Panc1 (cell line): ENCODE data around the gene LRP1B. TPM values are rescaled to one million over a fixed set of nuclear protein-coding genes. Genes with fewer than 3 reads are reported as not detected.

Source experiments
- ATAC-seq: fragments of 200-7000 bp; cut with Tn5 transposase; 2 replicates; pipeline ENCODE4 v1.9.1; 2020; ENCODE audit warnings: mild to moderate bottlenecking, moderate library complexity
- BruUV-seq: library from RNA; stranded (reverse); fragments of 400-500 nt; replicated peaks from 2 replicates; lab custom pipeline; 2021; lab: Mats Ljungman, UMichigan
- CTCF ChIA-PET: fragments of 300-600 bp; sonication (Branson Sonifier 250); formaldehyde crosslinking; loops from one replicate; lab custom pipeline; 2022; ENCODE audit warnings: antibody characterized with exemption; lab: Charles Lee
- POLR2A ChIA-PET: fragments of 300-600 bp; sonication (Branson Sonifier 250); formaldehyde crosslinking; loops from one replicate; lab custom pipeline; 2022; ENCODE audit warnings: antibody characterized with exemption; lab: Charles Lee
- DNase-seq: peaks from one replicate; pipeline ENCODE4 v3.0.0-alpha.2; 2010; ENCODE audit warnings: low read depth, low spot score
- H3K27ac ChIP-seq: 2 replicates; pipeline ENCODE4 v1.5.1; 2011; ENCODE audit warnings: mild to moderate bottlenecking, low read length, inconsistent platforms
- H3K27me3 ChIP-seq: fragments of 200-500 bp; sonication (Bioruptor generic); 2 replicates; pipeline ENCODE4 v1.6.0; 2014; ENCODE audit warnings: low read length, inconsistent platforms; ENCODE audit not compliant: control insufficient read depth, insufficient read depth
- H3K36me3 ChIP-seq: fragments of 200-500 bp; sonication (Bioruptor generic); 2 replicates; pipeline ENCODE4 v1.5.1; 2014; ENCODE audit warnings: inconsistent platforms, mild to moderate bottlenecking, low read length, moderate library complexity; ENCODE audit not compliant: control insufficient read depth, insufficient read depth
- H3K4me1 ChIP-seq: 2 replicates; pipeline ENCODE4 v1.5.1; 2011; ENCODE audit warnings: inconsistent platforms, mild to moderate bottlenecking, low read length, moderate library complexity; ENCODE audit not compliant: control insufficient read depth, insufficient read depth
- H3K4me3 ChIP-seq, 2 experiments: 2 replicates each; pipeline ENCODE4 v1.5.1; 2011 to 2012; ENCODE audit warnings: low read depth in 2 of 2, low read length in 2 of 2, mild to moderate bottlenecking in 2 of 2, inconsistent platforms in 1 of 2, moderate library complexity in 1 of 2
- H3K9me3 ChIP-seq: fragments of 200-500 bp; sonication (Bioruptor generic); 2 replicates; pipeline ENCODE4 v1.5.1; 2014; ENCODE audit warnings: low read depth, mild to moderate bottlenecking, inconsistent platforms, low read length, moderate library complexity; ENCODE audit not compliant: control insufficient read depth, insufficient read depth
- POLR2AphosphoS5 ChIP-seq: IDR thresholded peaks from 2 replicates; pipeline ENCODE4 v1.6.1; 2012; ENCODE audit warnings: mild to moderate bottlenecking, low read depth, low read length, moderate library complexity
- REST ChIP-seq, 2 experiments: IDR thresholded peaks; 2 replicates each; pipeline ENCODE4 v1.6.1; 2011 to 2012; ENCODE audit warnings: low read depth in 2 of 2, control low read depth in 1 of 2, low read length in 1 of 2, mild to moderate bottlenecking in 1 of 2, moderate library complexity in 1 of 2; ENCODE audit not compliant: insufficient read depth in 1 of 2
- SIN3A ChIP-seq: IDR thresholded peaks from 2 replicates; pipeline ENCODE4 v1.6.1; 2012; ENCODE audit warnings: low read depth, mild to moderate bottlenecking, low read length, moderate library complexity, borderline replicate concordance; ENCODE audit not compliant: insufficient read depth
- TCF7L2 ChIP-seq: IDR thresholded peaks from 2 replicates; pipeline ENCODE4 v1.6.1; 2011; ENCODE audit warnings: mild to moderate bottlenecking, low read depth, low read length, inconsistent platforms
- in situ Hi-C: cut with HindIII; loops from 2 replicates; pipeline ENCODE4 v1.10.0; 2016; ENCODE audit warnings: low sequenced_read_pairs, low pct_unique_long_range_greater_than_20kb
- intact Hi-C: fragments of 100-400 bp; cut with micrococcal nuclease; formaldehyde crosslinking; loops from one replicate; pipeline ENCODE4 v1.10.0; 2022; ENCODE audit not compliant: unreplicated experiment
- total RNA-seq: library from RNA; stranded (reverse); gene quantifications from one replicate; pipeline ENCODE4 v1.2.1, GENCODE V29; 2021; ENCODE audit not compliant: unreplicated experiment
- TF ChIP-seq, protein P1 (sequence below): fragments of 450-650 bp; IDR thresholded peaks from 2 replicates; pipeline ENCODE4 v1.5.1; 2017; ENCODE audit warnings: mild to moderate bottlenecking

LRP1B gene
- total RNA-seq, 1 experiment from 2014 or later = 0.54 TPM

DNA sequence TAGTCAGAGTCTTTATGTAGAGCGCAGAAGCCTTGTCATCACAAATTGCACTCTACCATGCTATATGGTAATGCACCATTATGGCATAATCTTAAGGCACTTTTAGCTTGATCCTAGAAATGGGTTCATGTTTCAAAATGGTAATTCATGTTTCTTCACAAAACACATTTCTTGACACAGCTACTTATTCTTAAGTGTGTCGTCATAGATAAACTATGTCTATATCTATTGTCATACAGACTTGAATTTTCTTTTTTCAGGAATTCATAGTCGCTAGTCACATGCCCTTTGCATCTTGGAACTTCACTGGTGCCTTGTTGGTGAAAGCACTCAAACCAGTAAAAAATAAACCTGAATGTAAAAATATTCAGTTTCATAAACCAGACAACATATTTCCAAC is 1578.2 kb downstream of the LRP1B start:
- Histone ChIP-seq H3K27ac (no peak overlapping the region), H3K36me3 (no peaks in the 10 kb centered on the region), H3K4me3 (no peak overlapping the region), H3K27me3 (no peaks in the 10 kb centered on the region), H3K9me3 (no peaks in the 10 kb centered on the region), H3K4me1 (no peaks in the 10 kb centered on the region)
- no TSS peak for BruUV-seq
- in situ Hi-C loops = no loop called here
- intact Hi-C loops = no loop called here
- DNase-seq (no peak), ATAC-seq (no peak)
- POLR2A ChIA-PET = no interaction called here
- CTCF ChIA-PET = no interaction called here
- no peak for TF ChIP-seq TCF7L2
- TF ChIP-seq, protein P1, sequence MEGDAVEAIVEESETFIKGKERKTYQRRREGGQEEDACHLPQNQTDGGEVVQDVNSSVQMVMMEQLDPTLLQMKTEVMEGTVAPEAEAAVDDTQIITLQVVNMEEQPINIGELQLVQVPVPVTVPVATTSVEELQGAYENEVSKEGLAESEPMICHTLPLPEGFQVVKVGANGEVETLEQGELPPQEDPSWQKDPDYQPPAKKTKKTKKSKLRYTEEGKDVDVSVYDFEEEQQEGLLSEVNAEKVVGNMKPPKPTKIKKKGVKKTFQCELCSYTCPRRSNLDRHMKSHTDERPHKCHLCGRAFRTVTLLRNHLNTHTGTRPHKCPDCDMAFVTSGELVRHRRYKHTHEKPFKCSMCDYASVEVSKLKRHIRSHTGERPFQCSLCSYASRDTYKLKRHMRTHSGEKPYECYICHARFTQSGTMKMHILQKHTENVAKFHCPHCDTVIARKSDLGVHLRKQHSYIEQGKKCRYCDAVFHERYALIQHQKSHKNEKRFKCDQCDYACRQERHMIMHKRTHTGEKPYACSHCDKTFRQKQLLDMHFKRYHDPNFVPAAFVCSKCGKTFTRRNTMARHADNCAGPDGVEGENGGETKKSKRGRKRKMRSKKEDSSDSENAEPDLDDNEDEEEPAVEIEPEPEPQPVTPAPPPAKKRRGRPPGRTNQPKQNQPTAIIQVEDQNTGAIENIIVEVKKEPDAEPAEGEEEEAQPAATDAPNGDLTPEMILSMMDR = no peak
- TF ChIP-seq REST (IDR thresholded peaks at IDR 0.05; ENCODE audit: insufficient read depth in 1 of 2, low read depth in 2 of 2, low read length in 1 of 2) = no peak
- no peak for TF ChIP-seq SIN3A
- TF ChIP-seq POLR2AphosphoS5 = no peak

DNA sequence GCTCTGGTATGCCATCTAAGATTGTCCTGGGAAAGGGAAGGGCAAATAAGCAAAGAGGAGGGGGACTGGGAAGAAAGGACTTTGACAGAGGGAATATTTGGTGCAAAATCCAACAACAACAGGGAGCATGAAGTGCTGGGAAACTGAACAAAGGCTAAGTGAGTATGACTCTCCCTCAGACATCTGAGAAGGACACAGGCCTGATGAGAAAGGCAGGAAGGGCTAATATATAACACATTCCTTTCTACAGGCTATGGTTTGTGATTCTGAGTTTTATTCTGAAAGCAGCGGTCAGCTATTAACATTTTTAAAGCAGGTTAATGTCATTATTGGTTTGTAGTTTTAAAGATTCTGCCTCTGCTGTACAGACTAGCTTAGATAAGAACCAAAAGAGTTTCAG is 1579.5 kb downstream of the LRP1B start:
- CTCF ChIA-PET = no interaction called here
- in situ Hi-C loops (no loop called here), intact Hi-C loops (no loop called here)
- TF ChIP-seq POLR2AphosphoS5 = no peak
- TF ChIP-seq, protein P1 = no peak
- no peak for TF ChIP-seq SIN3A
- TF ChIP-seq TCF7L2 = no peak
- no peak for TF ChIP-seq REST (IDR thresholded peaks at IDR 0.05; ENCODE audit: insufficient read depth in 1 of 2, low read depth in 2 of 2, low read length in 1 of 2)
- no peak overlapping the region for H3K4me3 ChIP-seq
- H3K36me3 ChIP-seq = no peaks in the 10 kb centered on the region
- no peaks in the 10 kb centered on the region for H3K9me3 ChIP-seq
- POLR2A ChIA-PET = no interaction called here
- H3K27me3 ChIP-seq = no peaks in the 10 kb centered on the region
- ATAC-seq (no peak), DNase-seq (no peak)
- H3K4me1 ChIP-seq = no peaks in the 10 kb centered on the region
- H3K27ac ChIP-seq = no peak overlapping the region
- BruUV-seq = no TSS peak
